OCI-LY3 (cell line): ENCODE results near the gene BICRA.

ENCODE experiments used
- EZH2phosphoT487 ChIP-seq: fragments of 200-600 bp; shearing (Covaris generic); IDR thresholded peaks from 2 replicates; pipeline ENCODE4 v1.6.1; 2018; ENCODE audit warnings: antibody characterized with exemption, mixed run types, low read depth
- TF ChIP-seq, protein P1 (sequence below): fragments of 200-600, 300-600 bp; sonication (generic); IDR thresholded peaks from 2 replicates; pipeline ENCODE4 v1.5.1; 2014; ENCODE audit warnings: antibody characterized with exemption, low read length, low read depth

DNA sequence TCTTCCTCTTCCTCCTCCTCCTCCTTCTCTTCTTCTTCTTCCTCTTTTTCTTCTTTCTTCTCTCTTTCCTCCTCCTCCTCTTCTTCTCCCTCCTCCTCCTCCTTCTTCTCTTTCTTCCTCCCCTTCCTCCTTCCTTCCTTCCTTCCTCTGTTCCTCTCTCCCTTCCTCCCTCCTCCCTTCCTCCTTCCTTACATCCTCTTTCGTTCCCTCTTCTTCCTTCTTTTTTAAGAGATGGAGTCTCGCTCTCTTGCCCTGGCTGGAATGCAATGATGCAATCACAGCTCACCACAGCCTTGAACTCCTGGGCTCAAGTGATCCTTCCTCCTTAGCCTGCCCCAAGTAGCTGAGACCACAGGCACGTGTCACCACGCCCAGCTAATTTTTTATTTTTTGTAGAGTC, 117.5 kb downstream of the BICRA start:
- TF ChIP-seq, protein P1, sequence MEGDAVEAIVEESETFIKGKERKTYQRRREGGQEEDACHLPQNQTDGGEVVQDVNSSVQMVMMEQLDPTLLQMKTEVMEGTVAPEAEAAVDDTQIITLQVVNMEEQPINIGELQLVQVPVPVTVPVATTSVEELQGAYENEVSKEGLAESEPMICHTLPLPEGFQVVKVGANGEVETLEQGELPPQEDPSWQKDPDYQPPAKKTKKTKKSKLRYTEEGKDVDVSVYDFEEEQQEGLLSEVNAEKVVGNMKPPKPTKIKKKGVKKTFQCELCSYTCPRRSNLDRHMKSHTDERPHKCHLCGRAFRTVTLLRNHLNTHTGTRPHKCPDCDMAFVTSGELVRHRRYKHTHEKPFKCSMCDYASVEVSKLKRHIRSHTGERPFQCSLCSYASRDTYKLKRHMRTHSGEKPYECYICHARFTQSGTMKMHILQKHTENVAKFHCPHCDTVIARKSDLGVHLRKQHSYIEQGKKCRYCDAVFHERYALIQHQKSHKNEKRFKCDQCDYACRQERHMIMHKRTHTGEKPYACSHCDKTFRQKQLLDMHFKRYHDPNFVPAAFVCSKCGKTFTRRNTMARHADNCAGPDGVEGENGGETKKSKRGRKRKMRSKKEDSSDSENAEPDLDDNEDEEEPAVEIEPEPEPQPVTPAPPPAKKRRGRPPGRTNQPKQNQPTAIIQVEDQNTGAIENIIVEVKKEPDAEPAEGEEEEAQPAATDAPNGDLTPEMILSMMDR, result no peak
- no peak for TF ChIP-seq EZH2phosphoT487
